ENCODE results near the gene USP12.

DNA sequence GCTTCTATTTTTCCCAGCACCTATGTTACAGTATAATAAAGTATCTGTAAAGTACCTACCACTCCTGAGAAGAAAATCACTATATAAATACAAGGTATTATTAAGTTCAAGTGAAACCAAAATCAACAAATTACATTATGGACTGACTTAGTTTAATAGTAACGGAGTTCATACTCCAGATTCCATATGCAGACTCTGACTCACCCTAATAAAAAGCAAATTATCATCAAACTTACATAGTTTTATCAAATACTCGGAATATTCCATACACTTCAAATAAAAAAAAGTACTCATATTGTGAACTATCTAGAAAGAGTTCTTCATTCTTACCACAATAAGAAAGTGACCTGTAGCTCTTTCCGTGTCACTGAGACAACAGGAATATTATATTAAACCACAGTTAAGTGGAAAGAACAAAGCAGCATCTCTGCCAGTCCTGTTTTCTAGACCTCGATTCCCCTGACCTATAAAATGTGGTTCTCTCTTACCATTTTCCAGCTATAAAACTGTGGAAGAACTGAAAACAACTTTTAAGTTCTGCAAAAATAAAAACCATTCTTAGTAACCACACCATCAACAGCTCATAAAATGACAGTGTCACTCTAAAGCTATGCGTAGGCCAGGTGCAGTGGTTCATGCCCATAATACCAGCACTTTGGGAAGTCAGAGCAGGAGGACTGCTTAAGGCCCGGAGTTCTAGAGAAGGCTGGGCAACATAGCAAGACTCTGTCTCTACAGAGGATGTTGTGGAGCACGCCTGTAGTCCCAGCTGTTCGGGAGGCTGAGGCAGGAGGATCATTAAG lies 42.6 kb downstream of the USP12 start:
- TF ChIP-seq, protein P1, sequence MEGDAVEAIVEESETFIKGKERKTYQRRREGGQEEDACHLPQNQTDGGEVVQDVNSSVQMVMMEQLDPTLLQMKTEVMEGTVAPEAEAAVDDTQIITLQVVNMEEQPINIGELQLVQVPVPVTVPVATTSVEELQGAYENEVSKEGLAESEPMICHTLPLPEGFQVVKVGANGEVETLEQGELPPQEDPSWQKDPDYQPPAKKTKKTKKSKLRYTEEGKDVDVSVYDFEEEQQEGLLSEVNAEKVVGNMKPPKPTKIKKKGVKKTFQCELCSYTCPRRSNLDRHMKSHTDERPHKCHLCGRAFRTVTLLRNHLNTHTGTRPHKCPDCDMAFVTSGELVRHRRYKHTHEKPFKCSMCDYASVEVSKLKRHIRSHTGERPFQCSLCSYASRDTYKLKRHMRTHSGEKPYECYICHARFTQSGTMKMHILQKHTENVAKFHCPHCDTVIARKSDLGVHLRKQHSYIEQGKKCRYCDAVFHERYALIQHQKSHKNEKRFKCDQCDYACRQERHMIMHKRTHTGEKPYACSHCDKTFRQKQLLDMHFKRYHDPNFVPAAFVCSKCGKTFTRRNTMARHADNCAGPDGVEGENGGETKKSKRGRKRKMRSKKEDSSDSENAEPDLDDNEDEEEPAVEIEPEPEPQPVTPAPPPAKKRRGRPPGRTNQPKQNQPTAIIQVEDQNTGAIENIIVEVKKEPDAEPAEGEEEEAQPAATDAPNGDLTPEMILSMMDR (conservative IDR thresholded peaks at IDR 0.05), result no peak
- TF ChIP-seq ZFX (IDR thresholded peaks at IDR 0.05), result no peak

Data from C4-2B (cell line).